HG03575 (cell line): Measurements from ENCODE around the gene TCF19.
"Not testable (repeated sequence)": the region's sequence is repeated elsewhere in the genome, so short reads cannot be mapped to it uniquely, and the experiment has no call there.

Source experiments
- ATAC-seq: cut with Tn5 transposase; IDR thresholded peaks from one replicate; pipeline ENCODE4 v1.9.1; 2021; ENCODE audit not compliant: unreplicated experiment, insufficient number of reproducible peaks, low FRiP score; ENCODE audit errors: extremely low read depth

The TCF19 gene

DNA sequence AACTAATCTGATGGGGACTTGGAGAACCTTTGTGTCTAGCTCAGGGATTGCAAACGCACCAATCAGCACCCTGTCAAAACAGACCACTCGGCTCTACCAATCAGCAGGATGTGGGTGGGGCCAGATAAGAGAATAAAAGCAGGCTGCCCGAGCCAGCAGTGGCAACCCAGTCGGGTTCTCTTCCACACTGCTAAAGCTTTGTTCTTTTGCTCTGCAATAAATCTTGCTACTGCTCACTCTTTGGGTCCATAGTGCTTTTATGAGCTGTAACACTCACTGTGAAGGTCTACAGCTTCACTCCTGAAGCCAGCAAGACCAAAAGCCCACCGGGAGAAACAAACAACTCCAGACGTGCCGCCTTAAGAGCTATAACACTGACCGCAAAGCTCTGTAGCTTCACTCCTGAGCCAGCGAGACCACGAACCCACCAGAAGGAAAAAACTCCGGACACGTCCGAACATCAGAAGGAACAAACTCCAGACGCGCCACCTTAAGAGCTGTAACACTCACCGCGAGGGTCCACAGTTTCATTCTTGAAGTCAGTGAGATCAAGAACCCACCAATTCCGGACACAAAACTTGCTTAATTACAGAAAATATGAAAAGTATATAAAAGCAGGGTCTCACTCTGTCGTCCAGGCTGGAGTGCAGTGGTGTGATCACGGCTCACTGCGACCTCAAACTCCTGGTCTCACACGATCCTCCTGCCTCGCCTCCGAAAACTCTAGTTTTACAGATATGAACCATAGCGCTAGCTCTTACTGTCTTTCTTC, 38.0 kb downstream of the TCF19 start:
- ATAC-seq = not testable (repeated sequence)

DNA sequence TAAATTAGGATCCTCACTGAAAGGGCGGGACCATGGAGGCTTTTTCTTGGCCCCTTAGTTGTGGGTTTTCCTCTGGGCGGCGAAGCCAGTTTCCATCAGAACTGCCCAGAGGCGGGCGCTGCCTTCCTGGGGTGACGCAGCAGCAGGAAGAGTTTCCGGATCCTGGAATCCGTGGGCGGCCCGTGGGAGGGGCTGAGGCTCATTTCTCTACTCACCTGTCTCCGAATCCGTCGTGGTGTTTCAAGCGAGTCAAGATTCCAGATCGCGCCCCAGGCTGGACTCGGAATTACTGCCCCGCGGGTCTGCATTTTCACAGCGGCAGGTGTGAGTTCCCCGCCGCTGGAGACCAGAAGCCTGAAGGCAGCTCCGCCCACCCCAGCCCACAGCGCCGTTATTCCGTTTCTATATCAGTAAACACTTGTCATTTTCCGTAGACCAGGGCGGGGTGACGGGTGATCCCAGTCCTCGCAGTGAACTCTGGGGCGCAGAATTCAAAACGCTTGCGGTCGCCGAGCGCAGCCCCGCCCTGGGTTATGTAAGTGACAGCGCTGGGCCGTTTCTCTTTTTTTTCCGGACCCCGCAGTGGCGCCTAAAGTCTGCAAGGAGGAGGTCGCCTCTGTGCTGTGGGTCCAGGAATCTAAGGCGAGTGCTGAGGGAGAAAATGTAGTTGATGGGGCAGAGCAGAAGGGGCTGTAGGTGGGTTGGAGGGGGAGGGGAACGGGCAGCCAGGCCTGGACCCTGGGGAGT, 39.3 kb downstream of the TCF19 start:
- ATAC-seq = no peak

DNA sequence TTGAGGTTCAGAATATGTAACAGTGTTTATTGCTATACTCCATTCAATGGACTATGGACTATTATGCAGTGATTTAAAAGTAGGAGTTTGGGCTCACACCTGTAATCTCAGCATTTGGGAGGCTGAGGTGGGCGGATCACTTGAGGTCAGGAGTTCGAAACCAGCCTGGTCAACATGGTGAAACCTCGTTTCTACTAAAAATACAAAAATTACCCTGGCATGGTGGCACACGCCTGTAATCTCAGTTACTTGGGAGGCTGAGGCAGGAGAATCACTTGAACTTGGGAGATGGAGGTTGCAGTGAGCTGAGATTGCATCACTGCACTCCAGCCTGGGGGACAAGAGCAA, 40.7 kb downstream of the TCF19 start:
- ATAC-seq = not testable (repeated sequence)

DNA sequence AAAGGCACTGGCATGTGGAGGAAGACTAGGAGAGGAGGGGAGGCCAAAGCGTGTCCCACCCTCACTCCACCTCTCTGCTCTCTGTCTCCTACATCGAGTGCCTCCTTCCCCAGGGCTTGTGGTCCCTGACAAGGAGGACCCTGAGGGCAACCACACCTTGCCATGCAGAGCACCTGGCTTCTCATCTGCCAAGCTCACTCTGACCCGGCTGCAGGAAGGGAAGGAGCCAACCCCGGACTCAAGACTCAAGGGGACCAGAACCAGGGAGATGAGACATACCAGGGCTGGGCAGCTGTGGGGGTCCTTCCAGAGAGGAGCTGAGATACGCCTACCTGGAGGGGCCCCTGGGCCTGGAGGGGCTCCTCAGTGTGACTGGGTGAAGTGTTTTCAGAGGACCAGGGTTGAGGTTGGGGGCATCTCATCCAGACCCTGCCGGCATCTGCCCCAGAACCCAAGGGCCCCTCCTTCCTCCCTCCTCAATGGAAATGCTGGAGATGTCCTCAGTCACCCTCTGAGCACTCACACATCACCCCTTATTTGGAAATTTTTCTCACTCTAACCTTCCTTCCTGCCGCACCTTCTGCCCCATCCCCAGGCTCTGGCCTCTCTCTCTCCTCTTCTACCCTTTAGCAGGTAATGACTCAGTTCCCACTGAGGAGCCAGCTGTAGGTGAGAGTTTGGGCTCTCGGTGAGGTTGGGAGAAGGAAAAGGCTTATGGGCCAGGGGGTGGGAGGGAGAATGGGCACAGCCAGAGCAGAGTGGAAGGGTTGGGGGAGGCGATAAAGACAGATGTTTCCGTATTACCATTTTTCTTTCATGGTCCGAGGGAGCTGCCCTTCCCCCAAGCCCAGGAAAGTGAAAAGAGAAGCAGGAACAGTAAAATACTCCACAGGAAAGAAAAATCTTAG, 44.1 kb downstream of the TCF19 start:
- ATAC-seq = no peak

DNA sequence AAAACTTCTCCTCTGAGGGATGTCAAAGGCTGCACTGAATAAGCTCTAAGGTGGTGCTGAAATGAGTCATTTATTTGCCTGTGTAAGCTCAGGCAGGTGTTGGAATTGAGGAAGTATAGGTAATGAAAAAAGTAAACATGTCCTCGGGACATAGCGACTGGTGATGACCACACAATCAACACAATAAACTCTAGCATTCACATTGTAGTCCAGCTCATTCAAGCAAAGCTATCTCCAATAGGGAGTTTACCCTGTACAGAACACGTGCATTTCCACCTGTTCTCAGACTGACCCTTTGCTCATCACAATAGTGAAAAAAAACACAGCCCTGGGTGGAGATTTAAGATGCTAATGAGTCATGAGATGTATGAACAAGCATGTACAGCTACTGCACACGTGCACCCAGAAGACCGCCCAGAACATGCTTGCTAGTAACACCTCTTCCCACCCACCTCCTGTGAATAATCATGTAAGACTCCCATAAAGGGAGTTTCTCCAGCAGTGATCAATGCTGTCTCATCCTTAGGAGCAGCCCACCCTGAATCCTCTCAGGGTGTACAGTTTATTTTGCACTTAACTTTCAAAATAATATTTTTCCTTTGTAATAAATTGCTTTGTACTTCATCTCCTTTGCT, 45.1 kb downstream of the TCF19 start:
- peak; percentile 42 for ATAC-seq

DNA sequence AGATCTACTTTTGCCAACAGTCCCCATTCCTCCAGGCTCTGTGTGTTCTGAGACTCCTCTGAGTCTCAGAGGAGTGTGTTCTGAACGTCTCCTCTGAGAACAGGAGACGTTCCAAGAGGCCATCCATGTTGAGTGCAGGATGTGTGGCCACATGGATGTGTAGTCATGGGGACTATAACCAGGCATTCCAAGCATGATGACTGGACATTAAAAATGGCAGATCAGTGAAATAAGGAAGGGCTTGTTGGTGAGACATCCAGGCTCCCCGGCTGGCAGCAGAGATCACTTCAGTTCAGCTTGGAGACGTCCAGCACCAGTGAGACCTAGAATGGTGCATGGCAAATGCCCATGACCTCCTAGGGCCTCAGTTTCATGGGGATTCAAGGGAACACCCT, 46.4 kb downstream of the TCF19 start:
- no peak for ATAC-seq

DNA sequence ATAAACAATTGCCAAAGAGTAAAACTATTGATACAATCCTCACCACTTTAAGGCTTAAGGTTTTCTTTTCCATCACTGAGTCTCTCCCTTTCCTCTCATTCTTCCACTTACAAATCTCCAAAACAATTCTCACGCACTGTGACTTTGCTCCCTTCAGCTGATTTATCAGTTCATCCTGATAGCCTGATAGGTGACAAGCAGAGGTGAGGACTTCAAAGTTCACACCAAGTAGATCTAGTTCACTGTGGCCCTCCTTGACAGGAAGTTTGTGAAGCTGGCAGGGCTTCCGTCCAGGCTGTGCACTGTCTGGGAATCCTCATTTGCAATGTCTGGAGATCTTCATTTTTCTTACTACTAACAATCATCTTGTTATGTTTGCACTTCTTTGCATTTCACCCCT, 47.2 kb downstream of the TCF19 start:
- no peak for ATAC-seq

DNA sequence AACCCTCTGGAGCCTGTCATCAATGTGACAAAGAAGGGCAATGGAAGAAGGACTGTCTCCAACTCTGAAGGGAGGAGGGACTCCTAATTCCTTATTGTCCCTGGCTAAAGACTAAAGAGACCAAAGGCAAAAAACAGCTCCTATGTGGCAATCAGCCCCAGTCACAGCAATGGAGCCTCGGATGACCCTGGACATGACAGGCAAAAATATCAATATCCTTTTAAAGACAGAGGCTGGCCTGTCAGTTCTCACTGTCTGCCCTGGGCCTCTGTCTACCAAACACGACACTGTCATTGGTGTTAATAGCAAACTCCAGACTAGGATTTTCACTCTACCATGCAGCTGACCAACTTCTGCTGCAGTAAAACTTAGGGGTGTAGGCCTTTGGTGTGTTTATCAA, 50.1 kb downstream of the TCF19 start:
- ATAC-seq = no peak

DNA sequence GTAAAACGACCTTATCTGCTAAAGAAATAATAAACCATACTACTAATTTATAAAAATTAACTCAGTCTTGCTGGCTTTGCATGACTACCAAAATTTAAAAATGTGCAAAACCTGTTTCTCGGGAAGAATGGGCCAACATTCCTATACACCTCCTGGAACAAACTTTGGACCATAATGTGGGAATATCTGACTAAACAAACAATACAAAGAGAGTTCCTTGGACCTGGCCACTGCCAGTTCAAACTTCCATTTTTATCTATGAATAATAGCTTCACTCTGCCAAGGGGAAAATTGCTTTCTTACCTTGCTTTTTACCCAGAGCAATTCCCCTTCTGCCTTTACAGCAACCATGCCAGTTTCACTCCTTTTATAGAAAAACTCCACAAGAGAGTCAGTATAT, 50.7 kb downstream of the TCF19 start:
- no peak for ATAC-seq

DNA sequence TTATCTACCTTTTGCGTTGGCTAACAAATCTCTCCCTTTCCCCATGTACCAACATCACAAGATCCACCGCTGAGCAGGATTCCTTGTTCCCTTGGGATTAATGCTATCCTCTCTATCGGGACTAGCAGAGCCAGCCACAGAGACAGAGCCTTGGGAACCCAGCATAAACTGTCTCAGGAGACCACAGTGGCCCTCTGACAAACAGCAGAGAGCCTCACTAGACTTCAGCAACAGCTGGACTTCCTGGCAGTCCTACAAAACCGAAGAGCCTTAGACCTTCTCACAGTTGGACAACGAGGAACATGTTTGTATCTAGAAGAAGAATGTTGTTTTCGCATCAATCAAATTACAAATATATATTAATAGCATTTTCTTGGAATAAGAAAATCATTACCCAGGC, 51.7 kb downstream of the TCF19 start:
- ATAC-seq = no peak

DNA sequence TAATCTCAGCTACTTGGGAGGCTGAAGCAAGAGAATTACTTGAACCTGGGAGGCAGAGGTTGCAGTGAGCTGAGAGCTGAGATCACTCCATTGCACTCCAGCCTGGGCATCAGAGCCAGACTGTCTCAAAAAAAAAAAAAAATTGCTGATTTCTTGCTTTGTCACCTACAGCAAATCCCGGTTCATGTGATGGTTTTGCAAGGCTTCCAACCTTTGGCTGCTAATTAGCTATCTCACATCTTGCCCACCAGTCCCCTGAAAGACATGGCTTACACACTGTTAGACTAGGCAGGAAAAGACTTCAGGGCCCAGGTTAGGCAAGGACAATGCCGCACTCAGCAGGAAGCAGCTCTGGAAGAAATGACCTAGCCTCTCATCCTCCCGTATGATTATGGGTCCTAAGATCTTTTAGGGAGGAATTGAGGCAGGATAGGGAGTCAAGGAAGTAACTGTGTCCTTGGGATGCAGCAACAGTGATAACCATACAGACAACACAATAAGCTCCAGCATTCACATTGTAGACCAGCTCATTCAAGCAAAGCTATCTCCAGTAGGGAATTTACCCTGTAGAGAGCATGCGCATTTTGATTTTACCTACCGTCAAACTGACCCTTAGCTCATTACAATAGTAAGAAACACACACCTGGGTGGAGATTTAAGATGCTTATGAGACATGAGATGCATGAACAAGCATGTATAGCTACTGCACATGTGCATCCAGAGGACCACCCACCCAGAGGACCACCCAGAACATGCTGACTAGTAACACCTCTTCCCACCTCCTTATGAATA, 52.5 kb downstream of the TCF19 start:
- ATAC-seq = no peak
